ACHN (cell line): ENCODE data around the gene DLGAP4.

Source experiments
- DNase-seq: peaks from one replicate; pipeline ENCODE4 v3.0.0-alpha.2; 2015
- in situ Hi-C: cut with HindIII; loops from 2 replicates; pipeline ENCODE4 v1.10.0; 2017; ENCODE audit warnings: low sequenced_read_pairs, low pct_ligation_motif_present, low pct_unique_long_range_greater_than_20kb

The DLGAP4 gene

DNA sequence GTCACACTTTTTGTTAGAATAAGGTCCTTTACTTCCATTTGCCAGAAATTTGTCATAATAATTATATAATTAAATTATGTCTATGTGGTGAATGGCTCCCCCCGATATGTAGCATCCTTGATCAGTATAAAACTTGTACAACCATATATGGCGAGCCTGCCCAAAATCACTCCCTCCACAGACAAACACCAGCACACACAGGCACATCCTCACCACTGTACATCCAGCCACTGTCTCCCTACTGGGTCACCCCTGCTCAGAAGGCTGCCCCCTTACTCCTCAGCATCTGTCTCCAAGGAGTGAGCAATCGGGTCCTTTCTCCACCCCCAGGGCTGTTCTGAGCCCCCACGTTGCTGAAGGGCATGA lies 148.2 kb downstream of the DLGAP4 start:
- no peak for DNase-seq
- in situ Hi-C loops: no loop called here

DNA sequence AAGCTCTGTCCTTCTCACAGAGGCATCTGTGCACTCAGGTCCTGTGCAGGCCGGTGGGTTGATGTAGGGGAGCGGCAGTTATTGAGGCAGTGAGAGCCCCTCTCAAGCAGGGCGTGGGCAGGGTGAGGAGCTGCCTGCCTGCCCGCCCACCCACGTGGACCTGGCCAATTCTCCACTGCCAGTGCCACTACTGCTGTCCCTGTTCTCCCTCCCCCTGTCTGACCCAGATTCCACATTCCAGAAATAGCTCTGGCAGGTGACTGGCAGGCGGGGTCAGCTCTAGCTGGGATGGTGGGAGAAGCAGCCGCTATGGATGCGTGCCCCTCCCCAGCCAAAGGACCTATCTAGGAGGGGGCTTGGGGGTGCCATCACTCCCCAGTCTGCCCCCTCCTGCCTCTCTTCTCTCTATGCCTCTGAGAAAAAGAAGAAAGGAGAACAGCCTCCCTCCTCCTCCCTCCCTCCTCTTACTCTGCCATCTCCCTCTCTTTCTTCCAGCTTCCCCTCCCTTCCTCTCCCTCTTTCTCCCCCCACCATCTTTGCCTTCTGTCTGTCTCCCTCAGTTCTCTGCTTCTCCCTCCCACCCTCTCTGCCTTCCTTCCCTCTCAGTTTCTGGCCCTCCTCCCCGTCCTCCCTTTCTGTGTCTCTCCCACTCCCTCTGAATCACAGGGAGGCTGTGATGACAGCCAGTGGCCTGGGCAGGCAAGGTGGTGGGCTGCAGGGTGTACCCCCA lies 148.7 kb downstream of the DLGAP4 start:
- in situ Hi-C loops: no loop called here

DNA sequence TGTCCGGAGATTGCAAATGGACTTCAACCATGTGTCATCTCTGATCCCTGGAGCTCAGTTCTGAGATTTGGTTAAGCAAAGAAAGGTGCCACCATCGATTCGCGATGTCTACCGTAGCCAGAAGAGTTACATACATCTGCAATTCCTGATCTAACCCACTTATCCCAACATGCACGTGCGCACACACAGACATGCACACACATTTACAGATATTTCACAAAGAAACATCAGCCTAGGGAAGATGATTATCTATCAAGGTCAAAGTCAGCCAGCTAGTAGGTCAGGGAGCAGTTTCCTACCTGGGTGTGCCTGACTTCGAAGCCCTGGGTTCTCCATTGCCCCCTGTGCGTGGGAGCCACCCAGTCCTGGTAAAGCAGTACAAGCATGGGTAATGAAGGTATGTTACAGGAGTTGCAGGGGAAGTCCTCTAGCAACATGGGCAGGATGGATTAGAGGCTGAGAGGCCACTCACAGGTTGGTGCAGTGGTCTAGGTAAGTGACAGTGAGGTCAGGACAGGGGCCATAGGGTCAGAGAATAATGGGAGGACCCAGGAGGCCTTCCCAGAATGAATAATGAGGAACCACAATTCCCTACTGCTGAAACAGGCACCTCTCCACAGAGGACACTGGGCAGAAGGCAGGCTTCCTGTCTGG lies 150.0 kb downstream of the DLGAP4 start:
- in situ Hi-C loops: no loop called here
- DNase-seq: no peak

More for the DNA sequence above, 148.7 kb downstream of the DLGAP4 start:
- DNase-seq: peak; percentile 12

GRCh38 chr20:36460648-36461599 lies 154.8 kb downstream of the DLGAP4 start:
- in situ Hi-C loops: no loop called here
- DNase-seq: peak; percentile 83

DNA sequence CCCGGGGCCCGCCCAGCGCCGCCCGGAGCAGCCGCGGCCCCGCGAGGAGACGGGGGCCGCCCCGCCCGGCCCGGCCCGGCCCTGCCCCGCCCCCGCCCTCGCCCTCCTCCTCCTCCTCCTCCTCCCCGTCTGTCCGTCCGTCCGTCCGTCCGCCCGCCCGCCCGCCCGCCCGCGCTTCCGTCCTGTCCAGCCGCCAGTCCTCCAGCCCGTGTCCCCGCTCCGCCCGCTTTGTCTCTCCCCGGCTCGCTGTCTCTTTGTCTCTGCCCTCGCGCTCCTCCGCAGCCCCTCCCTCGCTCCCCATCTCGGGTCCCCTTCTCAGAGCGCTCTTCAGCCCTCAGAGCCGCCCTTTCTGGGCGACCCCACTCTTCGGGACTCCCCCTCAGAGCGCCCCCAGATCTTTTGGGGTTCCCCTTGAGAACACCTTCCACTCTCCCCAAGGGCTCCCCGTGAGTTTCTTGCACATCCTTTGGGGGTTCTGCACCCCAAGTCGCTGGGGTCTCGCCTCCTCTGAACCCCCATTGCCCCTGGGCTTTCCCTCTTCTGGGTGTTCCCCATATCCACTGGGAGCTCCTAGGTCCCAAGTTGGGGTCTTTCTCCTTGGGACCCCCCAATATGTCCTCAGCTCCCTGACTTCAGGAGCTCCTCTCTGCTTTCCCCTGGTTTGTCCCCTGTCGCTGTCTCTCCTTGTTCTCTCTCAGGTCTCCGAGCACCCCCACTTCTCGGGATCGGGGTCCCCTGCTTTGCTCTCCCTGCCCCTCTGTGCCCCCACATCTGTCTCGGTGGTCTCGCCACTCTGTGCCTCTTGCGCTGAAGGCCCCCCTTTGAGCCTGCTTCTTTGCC lies 155.7 kb downstream of the DLGAP4 start:
- DNase-seq: peak; percentile 33
- in situ Hi-C loops: no loop called here

DNA sequence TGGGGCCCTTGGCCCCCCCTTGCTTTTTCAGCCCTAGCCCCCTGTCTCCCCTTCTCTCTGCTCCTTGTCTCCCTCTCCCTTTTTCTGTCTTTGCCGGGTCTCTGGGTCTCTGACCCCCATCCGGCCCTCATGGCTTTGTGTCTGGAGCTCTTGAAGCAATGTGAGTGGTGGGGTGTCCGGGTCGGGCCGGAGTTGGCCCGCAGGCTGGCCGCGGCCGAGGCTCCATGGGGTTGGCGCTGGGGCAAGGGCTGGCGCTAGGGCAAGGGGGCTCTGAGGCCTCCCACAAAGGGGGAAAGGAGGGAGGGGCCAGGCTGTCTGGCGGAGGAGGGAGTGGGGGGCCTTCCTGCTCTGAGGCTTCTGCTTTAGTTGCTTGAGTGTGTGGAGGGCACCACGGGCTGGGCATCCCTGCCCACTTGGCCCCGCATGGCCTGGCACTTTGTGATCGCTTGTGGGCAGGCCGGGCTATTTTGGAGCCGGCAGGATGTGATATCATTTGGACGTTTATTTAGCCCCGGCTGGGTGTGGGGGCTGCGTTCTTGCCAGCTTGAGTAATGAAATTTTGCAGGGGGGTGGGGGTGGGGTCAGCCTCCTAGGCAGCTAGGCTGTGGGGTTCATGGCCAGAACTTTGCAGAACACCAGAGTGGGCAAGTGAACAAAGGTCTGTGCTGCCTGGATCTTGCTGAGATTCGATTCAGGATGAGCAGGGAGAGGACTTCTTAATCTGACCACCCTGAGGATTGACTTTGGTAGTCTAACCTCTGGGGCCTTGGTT lies 156.5 kb downstream of the DLGAP4 start:
- peak; percentile 40 for DNase-seq
- in situ Hi-C loops: no loop called here

- in situ Hi-C loops: no loop called here
- DNase-seq: no peak
Measured at GRCh38 chr20:36463212-36464061, 157.3 kb downstream of the DLGAP4 start.

DNA sequence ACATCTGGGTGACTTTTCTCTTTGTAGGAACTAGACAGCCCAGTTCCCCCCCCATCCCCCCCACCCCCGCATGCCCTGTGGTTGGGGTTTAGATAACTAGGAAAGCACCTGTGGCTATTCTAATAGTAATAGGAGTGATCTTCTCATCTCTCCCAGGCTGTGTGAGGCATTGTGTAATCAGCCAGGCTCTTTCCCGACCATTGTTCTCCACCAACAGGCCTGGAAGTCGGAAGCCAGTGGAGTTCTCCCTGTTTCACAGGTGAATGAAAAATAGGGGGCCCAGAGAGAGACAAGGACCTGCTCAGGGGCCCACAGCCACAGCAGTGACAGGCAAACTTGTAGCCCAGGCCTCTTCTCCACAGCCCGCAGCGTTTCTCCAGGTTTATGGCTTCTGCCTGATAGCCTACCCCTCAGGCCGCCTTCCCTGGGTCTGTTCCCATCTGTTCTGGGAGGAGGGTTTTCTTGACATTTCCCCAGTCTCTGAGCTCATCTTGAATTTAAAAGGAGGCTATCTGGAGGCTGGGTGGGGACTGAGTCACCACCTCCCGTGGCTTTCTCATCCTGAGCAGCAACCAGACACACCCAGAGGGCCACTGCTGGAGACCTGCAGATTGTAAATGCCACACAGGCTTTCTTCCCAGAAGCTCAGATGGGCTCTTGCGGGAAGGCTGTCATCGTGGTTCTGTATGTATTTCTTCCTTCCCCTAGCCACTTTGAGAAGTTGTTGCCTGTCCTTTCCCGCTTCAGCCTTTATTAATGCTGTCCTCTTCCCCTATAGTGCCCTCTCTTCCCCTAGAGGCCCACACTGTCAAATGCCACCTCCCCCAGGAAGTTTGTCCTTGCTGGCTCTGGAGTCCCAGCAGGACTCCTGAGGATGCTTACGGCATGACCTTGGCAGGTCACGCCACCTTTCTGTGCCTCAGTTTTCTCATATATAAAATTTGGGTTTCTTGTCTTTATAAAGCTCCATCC lies 159.3 kb downstream of the DLGAP4 start:
- in situ Hi-C loops: no loop called here
- peak; percentile 76 for DNase-seq

- in situ Hi-C loops: no loop called here
- DNase-seq: no peak
Measured at GRCh38 chr20:36466089-36466488, 159.9 kb downstream of the DLGAP4 start.

DNA sequence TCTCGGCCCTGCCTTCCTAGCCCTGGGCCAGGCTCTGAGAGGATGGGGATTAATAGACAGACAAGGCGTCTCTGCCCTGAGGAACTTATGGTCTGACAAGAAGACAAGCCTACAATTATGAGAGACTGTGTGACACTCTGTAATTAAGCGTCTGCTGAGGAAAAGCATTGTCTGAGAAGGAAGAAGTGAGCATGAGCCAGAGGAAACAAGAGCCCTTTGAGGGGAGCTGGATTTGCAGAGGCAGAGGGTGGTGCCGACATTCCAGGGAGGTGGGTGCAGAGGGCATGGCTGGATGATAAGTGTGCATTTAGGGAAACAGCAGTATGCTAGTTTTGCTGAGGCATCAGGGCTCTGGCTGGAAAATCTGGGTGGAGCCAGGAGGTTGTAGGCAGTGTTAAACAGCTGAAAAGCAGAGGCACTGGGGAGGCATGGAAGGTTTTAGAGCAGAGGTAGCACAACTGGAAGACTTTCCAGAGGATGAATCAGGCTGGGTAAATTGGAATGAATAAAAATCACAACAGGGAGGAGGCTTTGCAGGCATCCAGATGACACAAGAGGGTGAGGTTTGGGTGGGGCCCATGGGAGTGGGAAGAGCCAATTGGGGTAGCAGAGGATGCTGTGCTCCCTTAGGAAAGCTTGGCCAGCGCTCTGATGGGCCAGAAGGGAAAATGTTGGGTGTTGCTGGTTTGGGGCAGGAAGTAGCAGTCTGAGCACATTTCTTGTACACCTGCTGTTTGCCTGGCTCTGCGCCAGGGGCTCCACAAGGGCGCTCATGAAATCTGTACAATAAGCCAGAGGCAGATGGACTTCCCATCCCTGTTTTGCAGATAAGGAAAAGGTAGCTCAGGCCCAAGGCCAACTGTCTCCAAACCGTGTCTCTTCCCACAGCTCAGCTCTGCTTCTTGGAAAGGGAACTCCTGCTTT lies 161.2 kb downstream of the DLGAP4 start:
- no peak for DNase-seq
- in situ Hi-C loops: no loop called here

GRCh38 chr20:36468149-36469000 lies 162.2 kb downstream of the DLGAP4 start:
- DNase-seq: no peak
- in situ Hi-C loops: no loop called here

GRCh38 chr20:36469973-36470372 lies 163.8 kb downstream of the DLGAP4 start:
- no peak for DNase-seq

GRCh38 chr20:36471885-36472636 lies 165.9 kb downstream of the DLGAP4 start:
- in situ Hi-C loops: no loop called here
- DNase-seq: no peak

More at GRCh38 chr20:36469973-36470372, 163.8 kb downstream of the DLGAP4 start:
- in situ Hi-C loops: no loop called here
